NT2/D1 (cell line): ENCODE results near the gene LTBP4.

Source experiments
- DNase-seq: peaks from one replicate; pipeline ENCODE4 v3.0.0-alpha.2; 2011; ENCODE audit warnings: low read depth, low spot score
- H3K27me3 ChIP-seq: 2 replicates; pipeline ENCODE4 v1.6.0; 2011; ENCODE audit warnings: mild to moderate bottlenecking; ENCODE audit not compliant: insufficient read length, insufficient read depth
- H3K36me3 ChIP-seq: 2 replicates; pipeline ENCODE4 v1.6.1; 2011; ENCODE audit warnings: mild to moderate bottlenecking, low read length, mixed read lengths; ENCODE audit not compliant: insufficient read depth, insufficient read length
- H3K4me1 ChIP-seq: 2 replicates; pipeline ENCODE4 v1.5.1; 2011; ENCODE audit not compliant: insufficient read depth, insufficient read length
- H3K4me3 ChIP-seq: 2 replicates; pipeline ENCODE4 v1.5.1; 2011; ENCODE audit warnings: low read depth; ENCODE audit not compliant: insufficient read length
- H3K9ac ChIP-seq: 2 replicates; pipeline ENCODE4 v1.6.0; 2011; ENCODE audit warnings: low read depth; ENCODE audit not compliant: insufficient read length
- H3K9me3 ChIP-seq: 2 replicates; pipeline ENCODE4 v1.5.1; 2011; ENCODE audit warnings: mild to moderate bottlenecking, low read length; ENCODE audit not compliant: insufficient read depth
- SUZ12 ChIP-seq: IDR thresholded peaks from 2 replicates; pipeline ENCODE4 v1.6.1; 2011; ENCODE audit not compliant: insufficient read length, insufficient read depth; ENCODE audit errors: extremely low read depth
- YY1 ChIP-seq: IDR thresholded peaks from 2 replicates; pipeline ENCODE4 v1.6.1; 2011; ENCODE audit not compliant: insufficient read length, insufficient read depth
- ZNF274 ChIP-seq: IDR thresholded peaks from 2 replicates; pipeline ENCODE4 v1.6.1; 2011; ENCODE audit warnings: mild to moderate bottlenecking, low read depth, low read length

The LTBP4 gene

DNA sequence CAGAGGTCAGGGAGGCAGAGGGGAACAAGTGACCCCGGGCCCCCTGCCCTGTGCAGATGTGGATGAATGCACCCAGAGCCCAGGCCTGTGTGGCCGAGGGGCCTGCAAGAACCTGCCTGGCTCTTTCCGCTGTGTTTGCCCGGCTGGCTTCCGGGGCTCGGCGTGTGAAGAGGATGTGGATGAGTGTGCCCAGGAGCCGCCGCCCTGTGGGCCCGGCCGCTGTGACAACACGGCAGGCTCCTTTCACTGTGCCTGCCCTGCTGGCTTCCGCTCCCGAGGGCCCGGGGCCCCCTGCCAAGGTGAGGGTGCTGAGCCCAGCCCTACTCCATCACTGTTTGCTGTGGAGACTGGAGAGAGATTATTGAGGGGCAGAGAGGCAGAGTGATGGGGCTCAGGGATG is 9.9 kb downstream of the LTBP4 start:
- Histone ChIP-seq H3K9me3 (no peaks in the 10 kb centered on the region), H3K36me3 (peaks cover 2% of the 10 kb centered on the region), H3K9ac (no peak overlapping the region), H3K27me3 (peaks cover 51% of the 10 kb centered on the region), H3K4me3 (no peak overlapping the region), H3K4me1 (peaks cover 6% of the 10 kb centered on the region)
- TF ChIP-seq YY1 (no peak), SUZ12 (no peak), ZNF274 (no peak)
- DNase-seq: no peak

DNA sequence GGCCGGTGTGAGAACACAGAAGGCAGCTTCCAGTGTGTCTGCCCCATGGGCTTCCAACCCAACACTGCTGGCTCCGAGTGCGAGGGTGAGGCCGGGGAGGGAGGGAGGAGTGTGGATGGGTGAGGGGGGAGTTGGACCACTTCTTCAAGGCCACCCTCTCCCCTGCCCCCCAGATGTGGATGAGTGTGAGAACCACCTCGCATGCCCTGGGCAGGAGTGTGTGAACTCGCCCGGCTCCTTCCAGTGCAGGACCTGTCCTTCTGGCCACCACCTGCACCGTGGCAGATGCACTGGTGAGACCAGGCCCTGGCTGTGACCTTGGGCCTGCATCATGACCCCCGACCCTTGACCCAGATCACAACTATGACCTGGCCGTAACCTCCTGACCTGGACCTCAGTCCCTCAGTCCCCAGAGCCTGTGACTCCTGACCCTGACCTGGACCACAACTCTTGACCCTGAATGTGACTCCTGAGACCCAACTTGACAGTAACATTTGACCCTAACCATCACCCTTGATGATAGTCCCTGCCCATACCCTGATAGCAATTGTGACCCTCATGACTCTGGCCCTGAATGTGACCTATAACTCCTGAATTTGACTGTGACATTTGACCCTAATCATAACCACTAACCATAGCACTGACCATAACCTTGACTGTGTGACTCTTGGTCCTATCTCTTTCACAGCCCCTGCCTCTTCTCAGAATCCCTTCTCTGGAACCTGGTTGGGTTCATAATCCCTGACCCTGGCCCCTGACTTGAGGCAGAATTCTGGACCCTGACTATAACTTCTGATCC is 10.9 kb downstream of the LTBP4 start:
- H3K27me3 ChIP-seq: peaks cover 49% of the 10 kb centered on the region
- no peak overlapping the region for H3K4me3 ChIP-seq
- no peak for DNase-seq
- H3K9ac ChIP-seq: no peak overlapping the region
- peaks cover 7% of the 10 kb centered on the region for H3K36me3 ChIP-seq
- TF ChIP-seq ZNF274: no peak
- no peak for TF ChIP-seq YY1
- TF ChIP-seq SUZ12: no peak
- H3K9me3 ChIP-seq: no peaks in the 10 kb centered on the region
- H3K4me1 ChIP-seq: peaks cover 6% of the 10 kb centered on the region

DNA sequence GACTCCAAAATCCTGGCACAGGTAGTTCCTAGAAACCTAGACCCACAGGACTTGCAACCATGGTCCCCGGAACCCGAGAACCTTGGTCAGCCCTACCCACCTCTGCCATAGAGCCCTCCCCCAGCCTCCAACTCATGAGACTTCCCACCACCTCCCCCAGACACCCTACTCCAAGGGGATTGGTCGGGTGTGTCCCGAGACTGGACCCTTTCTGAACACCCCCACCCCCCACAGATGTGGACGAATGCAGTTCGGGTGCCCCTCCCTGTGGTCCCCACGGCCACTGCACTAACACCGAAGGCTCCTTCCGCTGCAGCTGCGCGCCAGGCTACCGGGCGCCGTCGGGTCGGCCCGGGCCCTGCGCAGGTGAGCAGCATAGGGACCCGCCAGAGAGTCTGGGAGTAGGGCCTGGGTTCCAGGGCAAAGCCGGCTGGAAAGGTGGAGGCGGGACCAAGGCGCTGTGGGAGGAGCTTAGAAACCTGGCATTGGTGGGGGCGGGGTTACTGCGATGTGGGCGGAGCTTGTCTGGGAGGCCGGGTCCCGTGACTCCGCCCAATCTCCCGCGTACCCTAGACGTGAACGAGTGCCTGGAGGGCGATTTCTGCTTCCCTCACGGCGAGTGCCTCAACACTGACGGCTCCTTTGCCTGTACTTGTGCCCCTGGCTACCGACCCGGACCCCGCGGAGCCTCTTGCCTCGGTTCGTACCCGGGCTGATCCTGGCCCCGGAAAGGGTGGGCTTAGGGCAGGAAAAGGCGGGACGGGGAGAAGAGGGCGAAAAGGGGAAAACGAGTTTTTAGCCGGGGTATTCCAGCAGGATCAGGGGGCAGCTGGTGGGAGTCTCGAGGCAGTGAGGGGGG is 11.9 kb downstream of the LTBP4 start:
- peaks cover 39% of the 10 kb centered on the region for H3K27me3 ChIP-seq
- peaks cover 8% of the 10 kb centered on the region for H3K36me3 ChIP-seq
- no peaks in the 10 kb centered on the region for H3K9me3 ChIP-seq
- DNase-seq: no peak
- H3K9ac ChIP-seq: peak overlapping the region; percentile 69
- peaks cover 6% of the 10 kb centered on the region for H3K4me1 ChIP-seq
- no peak for TF ChIP-seq YY1
- no peak for TF ChIP-seq SUZ12
- TF ChIP-seq ZNF274: no peak
- peak overlapping the region; percentile 72 for H3K4me3 ChIP-seq

DNA sequence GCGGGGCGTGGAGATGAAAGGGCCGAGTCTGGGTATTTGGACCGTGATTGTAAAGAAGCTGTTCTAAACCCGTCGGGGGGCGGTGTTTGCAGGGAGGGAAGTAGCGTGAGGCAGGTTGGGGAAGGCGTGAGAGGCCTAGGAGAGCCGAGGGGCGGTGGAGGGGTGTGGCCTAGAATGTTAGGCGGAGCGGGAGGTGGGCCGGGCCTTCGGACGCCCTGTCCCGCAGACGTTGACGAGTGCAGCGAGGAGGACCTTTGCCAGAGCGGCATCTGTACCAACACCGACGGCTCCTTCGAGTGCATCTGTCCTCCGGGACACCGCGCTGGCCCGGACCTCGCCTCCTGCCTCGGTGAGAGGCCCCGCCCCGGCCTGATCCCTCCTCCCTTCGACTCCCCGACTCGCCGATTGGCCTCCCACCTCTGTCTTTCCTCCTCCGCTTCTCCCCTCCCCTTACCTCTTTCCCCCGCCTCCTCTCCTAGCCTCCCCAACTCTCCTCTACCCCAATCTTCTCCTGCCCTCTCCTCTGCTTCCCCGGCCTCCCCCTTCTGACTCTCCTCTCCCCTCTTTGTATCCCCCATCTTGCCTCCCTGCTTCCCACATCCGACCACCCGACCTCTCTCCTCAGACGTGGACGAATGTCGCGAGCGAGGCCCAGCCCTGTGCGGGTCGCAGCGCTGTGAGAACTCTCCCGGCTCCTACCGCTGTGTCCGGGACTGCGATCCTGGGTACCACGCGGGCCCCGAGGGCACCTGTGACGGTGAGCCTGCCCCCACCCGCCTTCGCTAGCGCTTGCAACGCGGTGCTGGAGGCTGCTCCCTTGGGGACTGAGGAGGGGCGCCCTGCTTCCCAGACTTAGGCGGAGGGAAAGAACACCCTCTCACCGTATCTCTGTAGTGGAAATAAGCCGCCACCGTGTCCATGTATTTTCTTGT is 12.8 kb downstream of the LTBP4 start:
- H3K4me3 ChIP-seq: peak overlapping the region; percentile 72
- peak; percentile 62 for DNase-seq

DNA sequence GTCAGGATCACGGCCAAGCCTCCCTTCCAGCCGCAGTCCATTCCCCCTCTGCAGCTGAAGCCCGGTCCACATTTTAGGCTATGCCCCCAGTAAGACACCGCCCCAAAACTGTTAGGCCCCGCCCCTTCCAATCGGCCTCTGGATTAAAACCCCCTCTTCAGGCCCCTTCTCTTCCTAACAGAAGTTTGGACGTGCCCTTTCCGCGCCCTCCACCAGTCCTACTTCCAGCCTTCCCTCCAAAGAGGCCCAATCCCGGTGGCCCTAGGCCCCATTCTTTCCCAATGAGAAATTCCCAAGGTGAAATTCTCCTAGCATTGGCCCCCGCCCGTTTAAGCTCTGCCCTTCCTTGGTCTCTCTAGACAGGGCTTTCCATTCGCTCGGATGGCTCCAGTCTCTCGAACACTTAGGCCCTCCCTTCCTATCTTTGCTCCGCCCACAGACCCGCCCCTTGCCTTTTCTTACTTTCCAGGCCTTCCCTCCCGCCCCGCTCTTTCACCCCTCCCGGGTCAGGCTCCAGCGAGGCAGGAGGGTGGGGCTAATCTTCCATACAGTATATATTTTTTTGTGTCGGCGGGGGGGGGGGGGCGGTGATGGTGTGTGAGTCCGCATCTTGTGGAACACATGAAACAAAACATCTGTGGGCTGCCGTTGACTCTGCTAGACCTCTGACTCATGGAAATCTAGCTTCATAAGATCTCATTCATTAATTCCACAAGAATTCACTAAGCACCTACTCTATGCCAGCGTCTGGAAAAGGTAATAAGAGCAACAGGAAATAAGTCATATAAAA is 13.6 kb downstream of the LTBP4 start:
- Histone ChIP-seq H3K4me1 (peaks cover 6% of the 10 kb centered on the region), H3K4me3 (peak overlapping the region; percentile 72), H3K27me3 (peaks cover 22% of the 10 kb centered on the region), H3K9ac (peak overlapping the region; percentile 82), H3K36me3 (peaks cover 15% of the 10 kb centered on the region), H3K9me3 (no peaks in the 10 kb centered on the region)
- no peak for TF ChIP-seq ZNF274
- TF ChIP-seq YY1: no peak
- no peak for TF ChIP-seq SUZ12
- DNase-seq: peak; percentile 56

More for the DNA sequence above, 12.8 kb downstream of the LTBP4 start:
- H3K9me3 ChIP-seq: no peaks in the 10 kb centered on the region
- peaks cover 30% of the 10 kb centered on the region for H3K27me3 ChIP-seq
- peak overlapping the region; percentile 82 for H3K9ac ChIP-seq
- TF ChIP-seq YY1 (no peak), ZNF274 (no peak), SUZ12 (no peak)
- H3K4me1 ChIP-seq: peaks cover 6% of the 10 kb centered on the region
- H3K36me3 ChIP-seq: peaks cover 8% of the 10 kb centered on the region

DNA sequence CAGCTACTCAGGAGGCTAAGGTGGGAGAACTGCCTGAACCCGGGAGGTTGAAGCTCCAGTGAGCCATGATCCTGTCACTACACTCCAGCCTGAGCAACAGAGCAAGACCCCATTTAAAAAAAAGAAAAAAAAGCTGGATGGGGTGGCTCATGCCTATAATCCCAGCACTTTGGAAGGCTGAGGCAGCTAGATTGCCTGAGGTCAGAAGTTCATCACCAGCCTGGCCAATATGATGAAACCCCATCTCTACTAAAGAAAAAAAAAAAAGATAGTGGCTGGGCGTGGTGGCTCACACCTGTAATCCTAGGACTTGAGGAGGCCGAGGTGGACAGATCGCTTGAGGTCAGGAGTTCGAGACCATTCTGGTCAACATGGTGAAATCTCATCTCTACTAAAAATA is 15.0 kb downstream of the LTBP4 start:
- no peaks in the 10 kb centered on the region for H3K9me3 ChIP-seq
- H3K9ac ChIP-seq: no peak overlapping the region
- DNase-seq: no peak
- peaks cover 11% of the 10 kb centered on the region for H3K27me3 ChIP-seq
- no peak overlapping the region for H3K4me3 ChIP-seq
- TF ChIP-seq ZNF274: no peak
- TF ChIP-seq SUZ12: no peak
- no peak for TF ChIP-seq YY1
- peaks cover 6% of the 10 kb centered on the region for H3K4me1 ChIP-seq
- H3K36me3 ChIP-seq: peaks cover 20% of the 10 kb centered on the region
